GM04503 (cell line): ENCODE measurements around the gene CHRNA4.
"Not testable (repeated sequence)": the region's sequence is repeated elsewhere in the genome, so short reads cannot be mapped to it uniquely, and the experiment has no call there.

ENCODE experiments used
- DNase-seq: peaks from one replicate; pipeline ENCODE4 v3.0.0-alpha.2; 2012; ENCODE audit warnings: low read depth

Gene CHRNA4

GRCh38 chr20:63348828-63349515, 12.2 kb downstream of the CHRNA4 start:
- DNase-seq, result no peak

- DNase-seq, result no peak
Measured at GRCh38 chr20:63347950-63348827, 13.0 kb downstream of the CHRNA4 start.

GRCh38 chr20:63347081-63347741, 13.9 kb downstream of the CHRNA4 start:
- no peak for DNase-seq

- DNase-seq, result no peak
Measured at GRCh38 chr20:63346131-63347080, 14.7 kb downstream of the CHRNA4 start.

GRCh38 chr20:63345328-63346100, 15.6 kb downstream of the CHRNA4 start:
- no peak for DNase-seq

GRCh38 chr20:63344616-63345327, 16.4 kb downstream of the CHRNA4 start:
- DNase-seq, result no peak

GRCh38 chr20:63343460-63344445, 17.4 kb downstream of the CHRNA4 start:
- DNase-seq, result no peak

GRCh38 chr20:63342561-63343459, 18.3 kb downstream of the CHRNA4 start:
- no peak for DNase-seq

- DNase-seq, result not testable (repeated sequence)
Measured at GRCh38 chr20:63340158-63340688, 20.9 kb downstream of the CHRNA4 start.

- not testable (repeated sequence) for DNase-seq
Measured at GRCh38 chr20:63339154-63340094, 21.7 kb downstream of the CHRNA4 start.

- no peak for DNase-seq
Measured at GRCh38 chr20:63337786-63338420, 23.2 kb downstream of the CHRNA4 start.

GRCh38 chr20:63336232-63336752, 24.9 kb downstream of the CHRNA4 start:
- no peak for DNase-seq

- no peak for DNase-seq
Measured at GRCh38 chr20:63335711-63336110, 25.4 kb downstream of the CHRNA4 start.

GRCh38 chr20:63335060-63335459, 26.1 kb downstream of the CHRNA4 start:
- DNase-seq, result not testable (repeated sequence)

- no peak for DNase-seq
Measured at GRCh38 chr20:63334356-63334755, 26.8 kb downstream of the CHRNA4 start.
